Type B pancreatic cell (in vitro differentiated cells): Measurements from ENCODE around the gene CBLC. TPM values are rescaled to one million over a fixed set of nuclear protein-coding genes. Genes with fewer than 3 reads are reported as not detected.

Experiments used
- DNase-seq: peaks from one replicate; pipeline ENCODE4 v3.0.0; 2021; ENCODE audit warnings: mixed read lengths; ENCODE audit not compliant: unreplicated experiment; ENCODE audit errors: extremely low spot score
- H3K27ac Mint-ChIP-seq: 2 replicates; pipeline ENCODE4 v1.8.0; 2021; ENCODE audit warnings: mild to moderate bottlenecking, mixed read lengths
- H3K27me3 Mint-ChIP-seq: 2 replicates; pipeline ENCODE4 v1.8.0; 2021; ENCODE audit warnings: mixed read lengths
- H3K36me3 Mint-ChIP-seq: 2 replicates; pipeline ENCODE4 v1.8.0; 2021; ENCODE audit warnings: mixed read lengths
- H3K4me1 Mint-ChIP-seq: one replicate; pipeline ENCODE4 v1.8.0; 2021; ENCODE audit warnings: mixed read lengths; ENCODE audit not compliant: unreplicated experiment
- H3K4me3 Mint-ChIP-seq: 2 replicates; pipeline ENCODE4 v1.8.0; 2021; ENCODE audit warnings: mild to moderate bottlenecking, mixed read lengths
- H3K9me3 Mint-ChIP-seq: 2 replicates; pipeline ENCODE4 v1.8.0; 2021; ENCODE audit warnings: mixed read lengths
- CTCF ChIP-seq: fragments of 200-600 bp; sonication (generic); conservative IDR thresholded peaks from 2 replicates; pipeline ENCODE4 v1.5.0; 2021; ENCODE audit warnings: antibody characterized with exemption, mild to moderate bottlenecking
- total RNA-seq: library from RNA; stranded (reverse); gene quantifications from 2 replicates; pipeline ENCODE4 v1.2.1, GENCODE V29; 2021; ENCODE audit warnings: low replicate concordance

Gene CBLC
- total RNA-seq, 1 donor from 2014 or later, result 13.9 TPM

GRCh38 chr19:44752816-44753625, 24.7 kb upstream of the CBLC start:
- peaks cover 36% of the 10 kb centered on the region for H3K4me1 Mint-ChIP-seq
- peak overlapping the region; percentile 85 for H3K4me3 Mint-ChIP-seq
- peaks cover 54% of the 10 kb centered on the region for H3K27me3 Mint-ChIP-seq
- H3K9me3 Mint-ChIP-seq, result no peaks in the 10 kb centered on the region
- no peak for DNase-seq
- H3K36me3 Mint-ChIP-seq, result peaks cover 5% of the 10 kb centered on the region
- H3K27ac Mint-ChIP-seq, result peak overlapping the region; percentile 74
- TF ChIP-seq CTCF, result peak; percentile 21

DNA sequence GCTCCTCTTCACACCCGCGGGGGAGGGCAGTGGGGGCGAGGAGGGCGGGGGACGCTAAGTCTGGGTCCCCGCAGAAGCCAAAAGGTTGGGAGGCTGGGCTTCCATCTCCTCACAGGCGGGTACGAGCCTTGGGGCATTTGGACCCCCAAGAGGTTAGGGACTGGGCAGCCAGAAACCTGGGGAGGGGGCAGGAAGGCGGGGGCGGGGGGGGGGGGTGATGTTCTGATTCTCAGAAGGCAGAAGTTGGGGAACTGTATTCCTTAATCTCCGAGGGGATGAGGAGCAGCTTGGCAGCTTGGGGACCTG, 24.1 kb upstream of the CBLC start:
- Mint-ChIP-seq H3K4me1 (peaks cover 39% of the 10 kb centered on the region), H3K36me3 (peaks cover 5% of the 10 kb centered on the region), H3K9me3 (no peaks in the 10 kb centered on the region), H3K27me3 (peaks cover 51% of the 10 kb centered on the region), H3K4me3 (peak overlapping the region; percentile 85), H3K27ac (peak overlapping the region; percentile 84)
- TF ChIP-seq CTCF, result no peak
- no peak for DNase-seq

DNA sequence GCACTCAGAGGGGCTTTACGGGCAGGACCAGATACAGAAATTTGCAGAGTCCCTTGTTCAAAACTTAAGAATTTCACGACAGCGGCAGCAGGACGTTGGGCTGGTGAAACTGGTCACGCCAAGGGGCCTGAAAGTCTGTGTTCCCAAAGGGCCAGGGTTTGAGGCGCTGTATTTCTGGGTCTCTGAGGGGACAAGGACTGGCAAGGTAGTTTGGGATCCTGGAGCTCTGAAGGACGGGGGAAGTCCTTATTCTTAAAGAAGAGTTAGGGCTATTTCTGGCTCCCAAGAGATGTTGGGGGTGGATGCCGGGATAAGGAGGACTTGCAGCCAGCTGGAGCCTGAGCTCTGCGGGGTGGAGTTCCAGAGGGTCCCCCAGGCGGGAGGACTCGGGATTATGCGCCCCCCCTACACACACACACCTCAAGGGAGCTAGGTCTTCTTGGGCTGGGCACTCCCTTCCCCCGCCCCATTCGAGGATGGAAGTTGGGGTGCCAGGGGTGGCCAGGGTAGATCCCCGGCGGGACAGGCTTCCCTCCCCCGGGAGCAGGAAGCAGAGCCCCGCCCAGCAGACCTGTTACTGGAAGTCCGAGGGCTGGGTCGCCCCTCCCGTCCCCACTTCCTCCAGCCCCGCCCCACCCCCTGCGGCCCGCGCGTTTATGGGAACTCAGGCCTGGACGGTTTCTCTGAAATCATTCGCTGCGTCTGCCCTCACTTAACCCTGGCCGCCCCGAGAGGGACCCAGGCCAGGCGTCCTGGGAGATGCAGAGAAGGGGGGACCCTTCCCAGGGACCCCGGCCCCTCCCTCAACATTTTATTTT, 23.5 kb upstream of the CBLC start:
- Mint-ChIP-seq H3K27ac (peak overlapping the region; percentile 84), H3K4me1 (peaks cover 38% of the 10 kb centered on the region), H3K36me3 (peaks cover 5% of the 10 kb centered on the region), H3K27me3 (peaks cover 49% of the 10 kb centered on the region), H3K9me3 (no peaks in the 10 kb centered on the region), H3K4me3 (peak overlapping the region; percentile 82)
- no peak for DNase-seq
- TF ChIP-seq CTCF, result no peak

- DNase-seq, result no peak
- TF ChIP-seq CTCF, result no peak
- Mint-ChIP-seq H3K27ac (peak overlapping the region; percentile 77), H3K9me3 (no peaks in the 10 kb centered on the region), H3K4me1 (peaks cover 34% of the 10 kb centered on the region), H3K36me3 (peaks cover 6% of the 10 kb centered on the region), H3K27me3 (peaks cover 44% of the 10 kb centered on the region), H3K4me3 (peak overlapping the region; percentile 82)
These were observed 23.0 kb upstream of the CBLC start for GRCh38 chr19:44754750-44755080.

DNA sequence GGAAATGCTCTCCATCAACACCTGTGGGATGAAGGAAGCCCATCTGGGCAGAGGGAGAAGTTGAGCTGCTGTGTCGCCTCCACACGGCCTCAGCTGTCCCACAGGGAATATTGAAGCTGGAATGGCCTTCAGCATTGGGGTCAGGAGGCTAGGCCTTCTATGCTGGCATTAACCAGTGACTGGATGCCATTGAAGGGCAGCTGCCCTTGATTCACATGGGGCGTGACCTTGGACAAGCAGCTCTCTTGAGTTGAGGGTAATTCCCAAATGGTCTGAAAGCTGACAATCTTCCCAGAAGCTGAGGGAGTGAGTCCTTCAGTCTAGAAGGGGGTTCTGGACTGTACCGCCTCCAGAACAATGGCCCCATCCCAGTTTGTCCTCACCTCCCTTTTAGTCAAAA, 22.5 kb upstream of the CBLC start:
- no peak for TF ChIP-seq CTCF
- Mint-ChIP-seq H3K4me1 (peaks cover 35% of the 10 kb centered on the region), H3K27me3 (peaks cover 39% of the 10 kb centered on the region), H3K27ac (peak overlapping the region; percentile 77), H3K36me3 (peaks cover 10% of the 10 kb centered on the region), H3K4me3 (peak overlapping the region; percentile 82), H3K9me3 (no peaks in the 10 kb centered on the region)
- no peak for DNase-seq
